HepG2 (cell line): ENCODE results near the gene GNG12. TPM values are rescaled to one million over a fixed set of nuclear protein-coding genes. Genes with fewer than 3 reads are reported as not detected.

Experiments
- ATAC-seq: fragments of 200-7000 bp; cut with Tn5 transposase; 3 replicates; pipeline ENCODE4 v1.9.1; 2020; ENCODE audit warnings: mild to moderate bottlenecking, moderate library complexity
- BruUV-seq: library from RNA; stranded (reverse); fragments of 400-500 nt; replicated peaks from 2 replicates; lab custom pipeline; 2021; lab: Mats Ljungman, UMichigan
- CTCF ChIA-PET: fragments of 300-600 bp; formaldehyde crosslinking; extraction: SDS; loops from one replicate; lab custom pipeline; 2021; ENCODE audit warnings: low total read pairs, inconsistent platforms, low intra/inter-chr PET ratio; lab: Yijun Ruan, JAX
- POLR2A ChIA-PET: fragments of 350-600 bp; sonication (Branson Sonifier 250); formaldehyde crosslinking; loops from one replicate; lab custom pipeline; 2020; ENCODE audit warnings: antibody characterized with exemption, inconsistent platforms; lab: Yijun Ruan, JAX
- DNase-seq: peaks from one replicate; pipeline ENCODE4 v3.0.0-alpha.2; 2015; ENCODE audit warnings: low spot score
- FAIRE-seq: peaks from 3 replicates; lab custom pipeline; 2011; peaks lifted over from hg19 to GRCh38; lab: Jason Lieb, UNC
- H2AFZ ChIP-seq: one replicate; pipeline ENCODE4 v1.6.1; 2011; ENCODE audit warnings: low read length, inconsistent platforms
- H3K27ac ChIP-seq: fragments of 300-600 bp; 3 replicates; pipeline ENCODE4 v1.8.0; 2011; ENCODE audit warnings: mixed run types, mild to moderate bottlenecking, mixed read lengths, low read length, inconsistent platforms; ENCODE audit not compliant: insufficient read depth; ENCODE audit errors: extremely low read length
- H3K27me3 ChIP-seq, 2 experiments: fragments of 200-600 bp in 1 of 2; 2 replicates in 1 of 2; 3 replicates in 1 of 2; pipeline versions ENCODE4 v1.6.0 to v1.8.0; 2011; ENCODE audit warnings: low read length in 2 of 2, mild to moderate bottlenecking in 2 of 2, moderate library complexity in 2 of 2, inconsistent platforms in 1 of 2; ENCODE audit not compliant: insufficient read depth in 2 of 2, control insufficient read depth in 1 of 2
- H3K36me3 ChIP-seq, 2 experiments: fragments of 200-600 bp in 1 of 2; replicated peaks in 1 of 2; 2 replicates in 1 of 2; 3 replicates in 1 of 2; pipeline versions ENCODE4 v1.5.1 to v1.8.0; 2011; ENCODE audit warnings: low read length in 2 of 2, inconsistent platforms in 1 of 2; ENCODE audit not compliant: insufficient read depth in 2 of 2, control insufficient read depth in 1 of 2
- H3K4me1 ChIP-seq: 2 replicates; pipeline ENCODE4 v1.5.1; 2012; ENCODE audit warnings: low read length, inconsistent platforms; ENCODE audit not compliant: insufficient read depth
- H3K4me2 ChIP-seq: 2 replicates; pipeline ENCODE4 v1.6.0; 2011; ENCODE audit warnings: low read depth, low read length, inconsistent platforms
- H3K4me3 ChIP-seq, 3 experiments: fragments of 200-600 bp in 1 of 3; sonication (generic), shearing (Covaris generic) in 1 of 3; replicated peaks in 1 of 3; 2 replicates each; pipeline ENCODE4 v1.5.1; 2011 to 2016; ENCODE audit warnings: low read length in 3 of 3, inconsistent platforms in 2 of 3, low read depth in 2 of 3, mild to moderate bottlenecking in 2 of 3, control low read depth in 1 of 3, mixed read lengths in 1 of 3; ENCODE audit not compliant: insufficient read depth in 1 of 3
- H3K79me2 ChIP-seq: one replicate; pipeline ENCODE4 v1.6.1; 2011; ENCODE audit warnings: low read length, inconsistent platforms; ENCODE audit not compliant: insufficient read depth
- H3K9ac ChIP-seq: 2 replicates; pipeline ENCODE4 v1.6.0; 2011; ENCODE audit warnings: mild to moderate bottlenecking, low read depth, low read length, inconsistent platforms; ENCODE audit not compliant: insufficient read depth
- H3K9me3 ChIP-seq: 2 replicates; pipeline ENCODE4 v1.5.1; 2012; ENCODE audit warnings: mild to moderate bottlenecking, low read length
- H4K20me1 ChIP-seq: 2 replicates; pipeline ENCODE4 v1.6.0; 2011; ENCODE audit warnings: inconsistent platforms, mild to moderate bottlenecking, low read length, moderate library complexity; ENCODE audit not compliant: insufficient read depth
- CSRNP1 ChIP-seq: sonication (generic); formaldehyde crosslinking; IDR thresholded peaks from 2 replicates; pipeline ENCODE4 v1.8.1; 2023; ENCODE audit warnings: mild to moderate bottlenecking, missing genetic modification reagents
- ETV5 ChIP-seq: IDR thresholded peaks from 2 replicates; pipeline ENCODE4 v1.6.1; 2018; ENCODE audit warnings: missing biosample characterization, missing genetic modification reagents, inconsistent platforms, borderline replicate concordance
- IRX3 ChIP-seq: sonication (generic); formaldehyde crosslinking; IDR thresholded peaks from 2 replicates; pipeline ENCODE4 v1.8.1; 2023; ENCODE audit warnings: mild to moderate bottlenecking, low read depth, missing genetic modification reagents, borderline replicate concordance
- PLRG1 ChIP-seq: fragments of 450-650 bp; conservative IDR thresholded peaks from 2 replicates; pipeline ENCODE4 v1.6.1; 2016
- PPARG ChIP-seq: conservative IDR thresholded peaks from 2 replicates; pipeline ENCODE4 v1.6.1; 2016; ENCODE audit warnings: missing biosample characterization, missing genetic modification reagents
- SMARCC2 ChIP-seq: fragments of 450-650 bp; IDR thresholded peaks from 2 replicates; pipeline ENCODE4 v1.6.1; 2017; ENCODE audit warnings: antibody characterized with exemption, mild to moderate bottlenecking
- SMYD3 ChIP-seq: sonication (generic); formaldehyde crosslinking; IDR thresholded peaks from 2 replicates; pipeline ENCODE4 v1.8.1; 2023; ENCODE audit warnings: mild to moderate bottlenecking, missing genetic modification reagents
- ZNF780A ChIP-seq: sonication (generic); formaldehyde crosslinking; IDR thresholded peaks from 2 replicates; pipeline ENCODE4 v1.8.0; 2022; ENCODE audit warnings: mild to moderate bottlenecking, missing genetic modification reagents, moderate library complexity
- WGBS: methylation state at CpG from one replicate; pipeline ENCODE4 v1.1.6; 2017; ENCODE audit warnings: low lambda C conversion rate; 5-methylcytosine and 5-hydroxymethylcytosine counted together
- in situ Hi-C: cut with HindIII; loops from 2 replicates; pipeline ENCODE4 v1.10.0; 2017; ENCODE audit warnings: low pct_unique_long_range_greater_than_20kb; ENCODE audit not compliant: extremely low pct_ligation_motif_present
- intact Hi-C: fragments of 100-400 bp; cut with micrococcal nuclease; formaldehyde crosslinking; loops from one replicate; pipeline ENCODE4 v1.10.0; 2022; ENCODE audit not compliant: unreplicated experiment
- polyA plus RNA-seq, 8 experiments: library from polyadenylated mRNA; depleted of rRNA in 3 of 8; stranded (reverse) in 7 of 8; unstranded in 1 of 8; fragments of >200 nt; fragmentation: Illumina TruSeq in 4 of 8; extraction: Trizol in 4 of 8; gene quantifications; 2 replicates each; pipeline versions ENCODE4 v1.2.1 to v1.2.3, GENCODE V29; 2011 to 2016; ENCODE audit warnings: low read depth in 4 of 8, missing spikeins in 1 of 8, mixed read lengths in 1 of 8; ENCODE audit not compliant: insufficient read depth in 1 of 8
- total RNA-seq, 5 experiments: library from RNA; depleted of rRNA; stranded (reverse); fragments of >200 nt; fragmentation: Illumina TruSeq; extraction: Trizol; gene quantifications; 2 replicates each; pipeline ENCODE4 v1.2.3, GENCODE V29; 2016; ENCODE audit warnings: low read depth in 1 of 5
- TF ChIP-seq, protein P1 (sequence below): sonication (generic); formaldehyde crosslinking; IDR thresholded peaks from 2 replicates; pipeline ENCODE4 v1.5.0; 2020; ENCODE audit warnings: mild to moderate bottlenecking, missing genetic modification reagents, borderline replicate concordance

Gene GNG12
- total and polyA plus RNA-seq, 2 of the 13 experiments (the other 11 are each of a cell fraction or from before 2014, with no cell fraction given) = 0.11 TPM

- CTCF ChIA-PET = no interaction called here
- Histone ChIP-seq H3K27ac (no peak overlapping the region), H3K9me3 (no peaks in the 10 kb centered on the region), H2AFZ (no peak overlapping the region), H3K79me2 (no peaks in the 10 kb centered on the region), H3K36me3 (no peaks in the 10 kb centered on the region), H3K9ac (no peak overlapping the region), H3K4me2 (no peak overlapping the region), H3K4me1 (no peaks in the 10 kb centered on the region), H3K4me3 (no peak overlapping the region), H4K20me1 (no peaks in the 10 kb centered on the region), H3K27me3 (peaks cover 0 to 4% of the 10 kb centered on the region in 2 experiments; a peak in 2 of 5 replicates)
- POLR2A ChIA-PET = no interaction called here
- no peak for FAIRE-seq
- no peak for DNase-seq
- in situ Hi-C loops = no loop called here
- ATAC-seq = no peak
- intact Hi-C loops = no loop called here
- BruUV-seq = no TSS peak
- 21% methylated on average over 4 of the region's 4 CpGs for WGBS
- no peak for TF ChIP-seq SMYD3 (CRISPR knock-in tag)
- TF ChIP-seq IRX3 (CRISPR knock-in tag) = no peak
- no peak for TF ChIP-seq ETV5 (CRISPR knock-in tag)
- TF ChIP-seq, protein P1, sequence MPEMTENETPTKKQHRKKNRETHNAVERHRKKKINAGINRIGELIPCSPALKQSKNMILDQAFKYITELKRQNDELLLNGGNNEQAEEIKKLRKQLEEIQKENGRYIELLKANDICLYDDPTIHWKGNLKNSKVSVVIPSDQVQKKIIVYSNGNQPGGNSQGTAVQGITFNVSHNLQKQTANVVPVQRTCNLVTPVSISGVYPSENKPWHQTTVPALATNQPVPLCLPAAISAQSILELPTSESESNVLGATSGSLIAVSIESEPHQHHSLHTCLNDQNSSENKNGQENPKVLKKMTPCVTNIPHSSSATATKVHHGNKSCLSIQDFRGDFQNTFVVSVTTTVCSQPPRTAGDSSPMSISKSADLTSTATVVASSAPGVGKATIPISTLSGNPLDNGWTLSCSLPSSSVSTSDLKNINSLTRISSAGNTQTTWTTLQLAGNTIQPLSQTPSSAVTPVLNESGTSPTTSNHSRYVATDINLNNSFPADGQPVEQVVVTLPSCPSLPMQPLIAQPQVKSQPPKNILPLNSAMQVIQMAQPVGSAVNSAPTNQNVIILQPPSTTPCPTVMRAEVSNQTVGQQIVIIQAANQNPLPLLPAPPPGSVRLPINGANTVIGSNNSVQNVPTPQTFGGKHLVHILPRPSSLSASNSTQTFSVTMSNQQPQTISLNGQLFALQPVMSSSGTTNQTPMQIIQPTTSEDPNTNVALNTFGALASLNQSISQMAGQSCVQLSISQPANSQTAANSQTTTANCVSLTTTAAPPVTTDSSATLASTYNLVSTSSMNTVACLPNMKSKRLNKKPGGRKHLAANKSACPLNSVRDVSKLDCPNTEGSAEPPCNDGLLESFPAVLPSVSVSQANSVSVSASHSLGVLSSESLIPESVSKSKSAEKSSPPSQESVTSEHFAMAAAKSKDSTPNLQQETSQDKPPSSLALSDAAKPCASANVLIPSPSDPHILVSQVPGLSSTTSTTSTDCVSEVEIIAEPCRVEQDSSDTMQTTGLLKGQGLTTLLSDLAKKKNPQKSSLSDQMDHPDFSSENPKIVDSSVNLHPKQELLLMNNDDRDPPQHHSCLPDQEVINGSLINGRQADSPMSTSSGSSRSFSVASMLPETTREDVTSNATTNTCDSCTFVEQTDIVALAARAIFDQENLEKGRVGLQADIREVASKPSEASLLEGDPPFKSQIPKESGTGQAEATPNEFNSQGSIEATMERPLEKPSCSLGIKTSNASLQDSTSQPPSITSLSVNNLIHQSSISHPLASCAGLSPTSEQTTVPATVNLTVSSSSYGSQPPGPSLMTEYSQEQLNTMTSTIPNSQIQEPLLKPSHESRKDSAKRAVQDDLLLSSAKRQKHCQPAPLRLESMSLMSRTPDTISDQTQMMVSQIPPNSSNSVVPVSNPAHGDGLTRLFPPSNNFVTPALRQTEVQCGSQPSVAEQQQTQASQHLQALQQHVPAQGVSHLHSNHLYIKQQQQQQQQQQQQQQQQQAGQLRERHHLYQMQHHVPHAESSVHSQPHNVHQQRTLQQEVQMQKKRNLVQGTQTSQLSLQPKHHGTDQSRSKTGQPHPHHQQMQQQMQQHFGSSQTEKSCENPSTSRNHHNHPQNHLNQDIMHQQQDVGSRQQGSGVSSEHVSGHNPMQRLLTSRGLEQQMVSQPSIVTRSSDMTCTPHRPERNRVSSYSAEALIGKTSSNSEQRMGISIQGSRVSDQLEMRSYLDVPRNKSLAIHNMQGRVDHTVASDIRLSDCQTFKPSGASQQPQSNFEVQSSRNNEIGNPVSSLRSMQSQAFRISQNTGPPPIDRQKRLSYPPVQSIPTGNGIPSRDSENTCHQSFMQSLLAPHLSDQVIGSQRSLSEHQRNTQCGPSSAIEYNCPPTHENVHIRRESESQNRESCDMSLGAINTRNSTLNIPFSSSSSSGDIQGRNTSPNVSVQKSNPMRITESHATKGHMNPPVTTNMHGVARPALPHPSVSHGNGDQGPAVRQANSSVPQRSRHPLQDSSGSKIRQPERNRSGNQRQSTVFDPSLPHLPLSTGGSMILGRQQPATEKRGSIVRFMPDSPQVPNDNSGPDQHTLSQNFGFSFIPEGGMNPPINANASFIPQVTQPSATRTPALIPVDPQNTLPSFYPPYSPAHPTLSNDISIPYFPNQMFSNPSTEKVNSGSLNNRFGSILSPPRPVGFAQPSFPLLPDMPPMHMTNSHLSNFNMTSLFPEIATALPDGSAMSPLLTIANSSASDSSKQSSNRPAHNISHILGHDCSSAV (CRISPR knock-in tag) = no peak
- TF ChIP-seq ZNF780A (CRISPR knock-in tag) = no peak
- no peak for TF ChIP-seq CSRNP1 (CRISPR knock-in tag)
- no peak for TF ChIP-seq PLRG1
- no peak for TF ChIP-seq PPARG (CRISPR knock-in tag)
- no peak for TF ChIP-seq SMARCC2
Observed at GRCh38 chr1:67825591-67825990, 7.7 kb downstream of the GNG12 start.
